ENCODE measurements around the gene C19orf44. TPM values are rescaled to one million over a fixed set of nuclear protein-coding genes. Genes with fewer than 3 reads are reported as not detected.
"Not testable (repeated sequence)": the region's sequence is repeated elsewhere in the genome, so short reads cannot be mapped to it uniquely, and the experiment has no call there.

C19orf44 gene
- total RNA-seq, 3 donors from 2014 or later, result 5.9 to 11.1 (median 6.4) TPM

DNA sequence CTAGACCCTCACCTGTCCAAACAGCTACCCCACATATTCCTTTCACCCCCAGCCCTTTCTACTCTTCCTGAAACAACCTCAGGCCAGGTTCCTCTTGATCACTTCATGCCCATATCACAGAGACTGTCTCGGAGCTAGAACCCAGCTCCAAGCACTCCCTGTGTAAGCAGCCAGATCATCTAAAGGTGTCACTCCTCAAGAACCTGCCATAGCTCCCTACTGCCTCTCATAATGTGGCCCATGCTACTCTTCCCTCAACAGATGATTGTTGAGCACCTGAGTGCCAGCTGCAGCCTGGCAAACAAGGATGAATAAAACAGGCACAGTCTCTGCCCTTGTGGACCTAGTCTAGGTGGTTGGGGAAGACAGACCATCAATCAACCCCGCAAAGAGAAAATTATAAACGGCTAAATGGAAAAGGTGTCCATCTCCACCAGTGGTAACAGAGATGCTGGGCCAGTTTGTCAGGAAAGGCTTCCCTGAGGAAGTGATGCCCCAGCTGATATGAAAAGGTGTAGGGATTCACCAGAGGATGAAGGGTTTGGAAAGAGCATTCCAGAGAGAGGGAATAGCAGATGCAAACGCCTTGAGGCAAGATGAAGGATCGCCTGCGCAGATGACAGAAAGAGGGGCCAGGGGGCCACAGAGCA is 32.7 kb upstream of the C19orf44 start:
- TF ChIP-seq CTCF (IDR thresholded peaks at IDR 0.05) (no peak), POLR2A (IDR thresholded peaks at IDR 0.05) (no peak), POLR2AphosphoS5 (IDR thresholded peaks at IDR 0.05) (no peak)
- no peaks in the 10 kb centered on the region for H3K36me3 ChIP-seq
- H3K27ac ChIP-seq, result peak overlapping the region; percentile 21 to 39
- DNase-seq (ENCODE audit: low spot score in 2 of 2), result no peak
- intact Hi-C loops (cut with DNase I; ENCODE audit: low total_unique reads), result no loop called here
- no peaks in the 10 kb centered on the region for H3K27me3 ChIP-seq
- H3K9me3 ChIP-seq, result no peaks in the 10 kb centered on the region
- no peak overlapping the region for H3K4me3 ChIP-seq
- H3K4me1 ChIP-seq, result no peaks in the 10 kb centered on the region

- Histone ChIP-seq H3K27ac (peak overlapping the region in 1 of 2 donors; percentile 19), H3K4me3 (no peak overlapping the region), H3K9me3 (no peaks in the 10 kb centered on the region), H3K4me1 (no peaks in the 10 kb centered on the region), H3K27me3 (no peaks in the 10 kb centered on the region), H3K36me3 (no peaks in the 10 kb centered on the region)
- intact Hi-C loops (cut with DNase I; ENCODE audit: low total_unique reads), result no loop called here
- TF ChIP-seq POLR2AphosphoS5 (IDR thresholded peaks at IDR 0.05), result no peak
- TF ChIP-seq POLR2A (IDR thresholded peaks at IDR 0.05), result no peak
- no peak for TF ChIP-seq CTCF (IDR thresholded peaks at IDR 0.05)
- DNase-seq (ENCODE audit: low spot score in 2 of 2), result no peak
These were observed 32.1 kb upstream of the C19orf44 start for GRCh38 chr19:16463991-16464575.

DNA sequence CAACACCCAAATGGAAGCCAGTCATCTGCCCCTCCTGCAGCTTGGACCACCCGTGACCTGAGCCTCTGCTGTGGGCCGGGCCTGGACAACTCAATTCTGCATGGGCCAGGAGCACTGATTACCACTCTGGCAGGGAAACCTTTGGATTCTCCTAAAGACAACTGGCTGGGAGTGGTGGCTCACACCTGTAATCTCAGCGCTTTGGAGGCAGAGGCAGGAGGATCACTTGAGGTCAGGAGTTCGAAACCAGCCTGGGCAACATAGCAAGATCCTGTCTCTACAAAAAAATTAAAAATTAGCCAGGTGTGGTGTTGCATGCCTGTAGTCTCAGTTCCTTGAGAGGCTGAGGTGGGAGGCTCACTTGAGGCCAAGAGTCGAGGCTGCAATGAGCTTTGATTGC is 31.0 kb upstream of the C19orf44 start:
- DNase-seq (ENCODE audit: low spot score in 2 of 2), result no peak
- H3K9me3 ChIP-seq, result no peaks in the 10 kb centered on the region
- no peaks in the 10 kb centered on the region for H3K27me3 ChIP-seq
- intact Hi-C loops (cut with DNase I; ENCODE audit: low total_unique reads), result no loop called here
- no peaks in the 10 kb centered on the region for H3K4me1 ChIP-seq
- H3K4me3 ChIP-seq, result no peak overlapping the region
- no peak for TF ChIP-seq POLR2AphosphoS5 (IDR thresholded peaks at IDR 0.05)
- no peak for TF ChIP-seq POLR2A (IDR thresholded peaks at IDR 0.05)
- TF ChIP-seq CTCF (IDR thresholded peaks at IDR 0.05), result no peak
- H3K36me3 ChIP-seq, result no peaks in the 10 kb centered on the region
- H3K27ac ChIP-seq, result no peak overlapping the region

DNA sequence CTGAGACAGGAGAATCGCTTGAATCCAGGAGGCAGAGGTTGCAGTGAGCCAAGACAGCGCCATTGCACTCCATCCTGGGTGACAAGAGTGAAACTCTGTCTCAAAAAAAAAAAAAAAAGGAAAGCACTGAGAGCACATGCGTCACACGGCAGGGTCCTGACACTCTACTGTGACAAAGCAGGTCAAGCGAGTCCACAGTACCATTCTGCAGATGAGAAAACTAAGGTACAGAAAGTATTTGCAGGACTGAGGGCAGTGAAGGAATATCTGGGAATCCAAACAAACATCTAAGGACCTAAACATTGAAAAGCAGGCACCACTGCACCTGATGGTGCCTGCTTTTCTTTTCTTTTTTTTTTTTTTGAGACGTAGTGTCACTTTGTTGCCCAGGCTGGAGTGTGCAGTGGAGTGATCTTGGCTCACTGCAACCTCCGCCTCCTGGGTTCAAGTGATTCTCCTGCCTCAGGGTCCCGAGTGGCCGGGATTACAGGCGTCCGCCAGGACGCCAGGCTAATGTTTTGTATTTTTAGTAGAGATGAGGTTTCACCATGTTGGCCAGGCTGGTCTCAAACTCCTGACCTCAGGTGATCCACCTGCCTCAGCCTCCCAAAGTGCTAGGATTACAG is 29.3 kb upstream of the C19orf44 start:
- not testable (repeated sequence) for H3K27ac ChIP-seq; H3K27me3 ChIP-seq; H3K4me3 ChIP-seq; H3K4me1 ChIP-seq; H3K9me3 ChIP-seq; DNase-seq (ENCODE audit: low spot score in 2 of 2); H3K36me3 ChIP-seq
- intact Hi-C loops (cut with DNase I; ENCODE audit: low total_unique reads), result loop anchor here (1.0 kb wide), 1 partner anchor 21 kb away; no protein-coding TSS in a partner anchor

DNA sequence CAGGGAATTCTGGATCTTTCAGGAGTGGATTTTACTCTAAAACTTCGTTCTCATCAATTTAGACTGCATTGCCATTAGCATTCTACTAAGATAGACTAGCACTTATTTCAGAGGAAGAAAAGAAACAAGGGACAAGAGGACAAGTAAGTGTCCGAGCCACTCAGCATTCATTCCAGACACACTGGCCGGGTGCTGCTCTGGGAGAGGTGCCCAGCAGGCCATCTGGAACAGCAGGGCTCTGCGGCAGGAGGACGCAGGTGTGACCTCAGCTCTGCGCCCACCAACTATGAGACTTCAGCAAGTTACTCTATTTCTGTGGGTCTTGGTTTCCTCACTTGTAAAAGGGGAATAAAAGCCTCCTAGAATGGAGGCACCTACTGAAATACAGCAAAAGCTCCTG is 28.6 kb upstream of the C19orf44 start:
- Histone ChIP-seq H3K27ac (no peak overlapping the region), H3K4me3 (no peak overlapping the region), H3K9me3 (no peaks in the 10 kb centered on the region), H3K27me3 (no peaks in the 10 kb centered on the region), H3K36me3 (no peaks in the 10 kb centered on the region), H3K4me1 (no peaks in the 10 kb centered on the region)
- TF ChIP-seq POLR2AphosphoS5 (IDR thresholded peaks at IDR 0.05), result no peak
- TF ChIP-seq POLR2A (IDR thresholded peaks at IDR 0.05), result no peak
- no peak for TF ChIP-seq CTCF (IDR thresholded peaks at IDR 0.05)
- intact Hi-C loops (cut with DNase I; ENCODE audit: low total_unique reads), result no loop called here
- DNase-seq (ENCODE audit: low spot score in 2 of 2), result no peak

Data from breast epithelium (tissue), 4 donors.